GM18505 (cell line): Measurements from ENCODE around the gene TEX2.
"Not testable (repeated sequence)": the region's sequence is repeated elsewhere in the genome, so short reads cannot be mapped to it uniquely, and the experiment has no call there.

ENCODE experiments used
- ATAC-seq: cut with Tn5 transposase; IDR thresholded peaks from one replicate; pipeline ENCODE4 v1.9.1; 2021; ENCODE audit not compliant: unreplicated experiment
- POLR2A ChIP-seq: IDR thresholded peaks from 4 replicates; pipeline ENCODE4 v1.6.1; 2011; ENCODE audit warnings: borderline replicate concordance; ENCODE audit not compliant: insufficient read depth, insufficient read length; ENCODE audit errors: extremely low read depth

Gene TEX2

GRCh38 chr17:64170286-64170685 is 92.8 kb downstream of the TEX2 start:
- no peak for TF ChIP-seq POLR2A
- no peak for ATAC-seq

- ATAC-seq = not testable (repeated sequence)
These were observed 95.4 kb downstream of the TEX2 start for GRCh38 chr17:64167666-64168065.

GRCh38 chr17:64166876-64167275 is 96.2 kb downstream of the TEX2 start:
- no peak for ATAC-seq
- TF ChIP-seq POLR2A = no peak

GRCh38 chr17:64165347-64165746 is 97.7 kb downstream of the TEX2 start:
- no peak for TF ChIP-seq POLR2A
- ATAC-seq = no peak

GRCh38 chr17:64164596-64165285 is 98.3 kb downstream of the TEX2 start:
- TF ChIP-seq POLR2A = no peak
- no peak for ATAC-seq

- no peak for TF ChIP-seq POLR2A
- ATAC-seq = no peak
These were observed 99.6 kb downstream of the TEX2 start for GRCh38 chr17:64163468-64163867.

- ATAC-seq = no peak
- no peak for TF ChIP-seq POLR2A
These were observed 100.5 kb downstream of the TEX2 start for GRCh38 chr17:64162554-64162953.

- no peak for ATAC-seq
- TF ChIP-seq POLR2A = no peak
These were observed 101.5 kb downstream of the TEX2 start for GRCh38 chr17:64161380-64162176.

GRCh38 chr17:64160378-64160777 is 102.7 kb downstream of the TEX2 start:
- no peak for ATAC-seq
- no peak for TF ChIP-seq POLR2A

- TF ChIP-seq POLR2A = no peak
- no peak for ATAC-seq
These were observed 104.0 kb downstream of the TEX2 start for GRCh38 chr17:64158831-64159590.

GRCh38 chr17:64158406-64158805 is 104.7 kb downstream of the TEX2 start:
- TF ChIP-seq POLR2A = no peak
- ATAC-seq = no peak

- no peak for ATAC-seq
- TF ChIP-seq POLR2A = no peak
These were observed 105.3 kb downstream of the TEX2 start for GRCh38 chr17:64157669-64158180.

- TF ChIP-seq POLR2A = no peak
- ATAC-seq = no peak
These were observed 106.4 kb downstream of the TEX2 start for GRCh38 chr17:64156670-64157069.
